ENCODE measurements around the gene CHMP4A. TPM values are rescaled to one million over a fixed set of nuclear protein-coding genes. Genes with fewer than 3 reads are reported as not detected.
A peak's percentile ranks its signal among the peaks of the same experiment; 100 is the strongest.
"Not testable (repeated sequence)": the region's sequence is repeated elsewhere in the genome, so short reads cannot be mapped to it uniquely, and the experiment has no call there.

CHMP4A gene
- total RNA-seq, 1 donor from 2014 or later, result 30.1 TPM

DNA sequence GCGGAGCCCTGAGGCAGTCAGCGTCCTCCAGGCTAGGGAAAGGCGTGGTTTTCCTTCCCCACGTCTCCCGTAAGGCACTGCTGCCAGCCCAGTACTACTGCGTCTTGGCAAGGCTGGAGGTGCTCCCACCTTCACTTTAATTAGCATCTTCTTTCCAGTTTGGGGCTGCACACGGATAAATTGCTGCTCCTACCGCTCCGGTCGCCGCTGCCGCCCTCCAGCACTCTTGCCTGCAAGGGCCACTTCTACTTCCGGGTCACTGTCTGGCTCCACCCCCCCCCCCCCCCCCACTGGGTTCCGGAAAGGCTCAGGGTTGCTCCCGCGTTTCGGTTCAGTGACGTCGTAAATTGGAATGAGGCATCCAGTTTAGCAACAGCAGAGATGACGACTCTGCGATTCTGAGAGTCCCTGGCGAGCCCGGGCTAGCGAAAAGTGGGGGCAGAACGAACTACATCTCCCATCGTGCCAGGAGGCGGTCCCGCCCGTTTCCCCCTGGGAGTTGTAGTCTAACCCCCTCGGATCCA, 18.9 kb upstream of the CHMP4A start, which contains the start of gene NEDD8:
Gene NEDD8 (minus strand): TSS at position 247 of the 524 bp plus-strand sequence. CDS start 100 bp downstream, at position 147.
- ATAC-seq, result peak; percentile 90
- intact Hi-C loops (cut with micrococcal nuclease), result no loop called here

DNA sequence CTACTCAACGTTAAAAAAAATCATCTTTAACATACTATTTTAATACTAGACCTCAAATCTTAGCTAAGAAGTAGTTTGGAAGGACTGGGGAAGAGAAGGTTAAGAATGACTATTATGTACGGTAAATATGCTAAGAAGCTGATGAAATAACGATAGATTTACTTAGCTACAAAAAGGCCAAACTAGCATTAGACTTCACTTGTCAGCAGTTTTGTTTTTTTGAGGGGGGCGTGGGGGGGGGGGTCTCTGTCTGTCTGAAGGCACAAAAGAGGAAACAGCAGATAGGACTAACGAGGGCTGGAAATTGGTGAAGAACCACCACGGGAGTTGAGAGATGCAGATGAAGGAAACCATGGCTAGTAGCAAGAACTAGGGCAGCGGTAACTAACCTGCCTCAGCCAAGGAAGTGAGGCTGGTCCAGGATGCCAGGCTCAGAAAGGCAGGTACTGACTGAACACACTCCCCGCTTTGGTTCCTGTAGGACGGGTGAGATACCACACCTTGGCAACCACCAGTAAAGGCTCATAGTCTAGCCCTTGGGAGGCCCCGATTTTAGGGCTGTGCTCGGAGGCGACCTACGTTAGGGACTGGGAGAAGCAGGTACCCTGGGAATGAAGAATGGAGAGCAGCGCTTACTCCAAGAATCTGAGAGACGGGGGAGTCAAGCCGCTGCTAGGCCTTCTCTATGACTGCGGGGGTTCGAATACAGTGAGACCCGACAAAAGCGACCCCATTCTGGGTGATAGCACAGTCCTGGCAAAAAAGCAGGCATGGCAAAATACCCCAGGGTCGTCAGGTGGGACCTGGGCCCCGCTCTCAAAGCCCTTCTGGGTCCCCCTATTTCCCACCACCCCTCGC, 18.2 kb upstream of the CHMP4A start:
- ATAC-seq (no peak), DNase-seq (no peak)
- intact Hi-C loops (cut with micrococcal nuclease), result no loop called here

More for the DNA sequence above, 18.9 kb upstream of the CHMP4A start, which contains the start of gene NEDD8:
- DNase-seq, result peak; percentile 94

DNA sequence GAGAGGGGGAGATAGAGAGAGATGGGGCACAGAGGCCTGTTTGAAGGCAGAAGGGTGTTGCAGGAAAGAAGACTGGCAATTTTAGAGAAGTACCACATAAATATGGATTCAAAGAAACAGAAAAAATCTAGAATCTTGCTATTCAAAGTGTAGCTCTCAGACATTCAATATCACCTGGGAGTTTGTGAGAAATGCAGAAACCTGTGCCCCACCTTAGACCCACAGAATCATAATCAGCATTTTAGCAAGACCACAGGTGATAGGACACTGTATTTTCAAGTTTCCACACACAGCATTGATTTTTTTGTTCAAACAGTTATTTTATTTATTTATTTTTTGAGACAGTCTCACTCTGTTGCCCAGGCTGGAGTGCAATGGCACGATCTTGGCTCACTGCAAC, 15.6 kb upstream of the CHMP4A start:
- ATAC-seq (no peak), DNase-seq (no peak)
- intact Hi-C loops (cut with micrococcal nuclease), result no loop called here

DNA sequence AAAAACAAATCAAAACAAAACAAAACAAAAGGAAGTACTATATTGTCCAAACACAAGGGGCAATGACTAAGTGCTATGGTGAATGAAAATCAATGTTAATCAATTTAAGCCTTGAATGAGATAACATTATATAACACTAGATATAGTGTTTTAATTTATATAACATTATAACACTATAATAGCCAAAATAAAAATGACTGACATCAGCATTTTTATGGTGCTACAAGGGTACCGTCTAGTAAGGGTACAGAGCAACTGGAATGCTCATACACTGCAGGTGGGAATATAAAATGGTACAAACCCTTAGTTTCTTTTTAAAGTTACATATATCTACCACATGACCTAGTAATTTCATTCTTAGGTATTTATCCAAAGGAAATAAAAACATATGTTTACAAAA, 13.2 kb upstream of the CHMP4A start:
- intact Hi-C loops (cut with micrococcal nuclease), result no loop called here
- DNase-seq (no peak), ATAC-seq (no peak)

DNA sequence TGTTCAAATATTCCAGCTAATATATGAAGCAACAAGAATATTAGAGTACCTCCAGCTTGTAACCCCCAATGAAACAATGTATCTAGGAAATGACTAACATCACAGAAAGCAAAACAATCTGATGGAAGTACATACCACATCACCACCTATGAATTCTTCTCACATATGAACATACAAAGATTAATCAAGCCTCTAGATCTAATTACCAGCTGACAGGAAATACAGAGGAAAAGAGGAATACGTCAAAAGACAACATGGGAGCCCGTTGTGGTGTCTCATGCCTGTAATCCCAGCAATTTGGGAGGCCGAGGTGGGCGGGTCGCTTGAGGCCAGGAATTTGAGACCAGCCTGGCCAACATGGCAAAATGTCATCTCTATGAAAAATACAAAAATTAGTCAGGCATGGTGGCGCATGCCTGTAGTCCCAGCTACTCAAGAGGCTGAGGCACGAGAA, 11.4 kb upstream of the CHMP4A start:
- DNase-seq (no peak), ATAC-seq (no peak)
- intact Hi-C loops (cut with micrococcal nuclease), result no loop called here

DNA sequence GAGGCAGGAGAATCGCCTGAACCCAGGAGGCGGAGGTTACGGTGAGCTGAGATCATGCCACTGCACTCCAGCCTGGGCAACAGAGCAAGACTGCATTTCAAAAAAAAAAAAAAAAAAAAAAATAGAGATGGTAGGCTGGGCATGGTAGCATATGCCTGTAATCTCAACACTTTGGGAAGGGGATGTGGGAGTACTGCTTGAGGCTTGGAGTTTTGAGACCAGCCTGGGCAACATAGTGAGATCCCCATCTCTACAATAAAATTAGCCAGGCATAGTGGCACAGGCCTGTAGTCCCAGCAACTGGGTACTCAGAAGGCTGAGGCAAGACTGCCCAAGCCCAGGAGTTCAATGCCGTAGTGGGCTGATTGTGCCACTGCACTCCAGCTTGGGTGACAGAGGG, 9.7 kb upstream of the CHMP4A start:
- intact Hi-C loops (cut with micrococcal nuclease); ATAC-seq; DNase-seq: not testable (repeated sequence)

DNA sequence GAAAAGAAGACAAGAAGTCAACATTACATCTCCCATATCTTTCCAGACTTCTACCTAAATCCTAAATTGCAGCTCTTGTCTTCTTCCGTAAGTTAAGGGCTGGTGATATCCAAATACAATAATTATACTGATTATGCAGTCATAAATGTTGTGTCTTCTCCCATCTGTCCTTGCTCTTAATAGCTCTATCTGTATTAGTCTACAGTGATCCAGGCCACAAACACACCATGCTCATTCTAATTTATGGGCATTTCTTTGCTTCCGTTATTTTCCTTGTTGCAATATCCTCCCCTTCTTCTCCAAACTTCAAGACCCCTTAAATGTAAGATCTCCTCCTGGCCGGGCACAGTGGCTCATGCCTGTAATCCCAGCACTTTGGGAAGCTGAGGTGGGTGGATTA, 6.2 kb upstream of the CHMP4A start:
- DNase-seq, result no peak
- no peak for ATAC-seq
- intact Hi-C loops (cut with micrococcal nuclease), result no loop called here

DNA sequence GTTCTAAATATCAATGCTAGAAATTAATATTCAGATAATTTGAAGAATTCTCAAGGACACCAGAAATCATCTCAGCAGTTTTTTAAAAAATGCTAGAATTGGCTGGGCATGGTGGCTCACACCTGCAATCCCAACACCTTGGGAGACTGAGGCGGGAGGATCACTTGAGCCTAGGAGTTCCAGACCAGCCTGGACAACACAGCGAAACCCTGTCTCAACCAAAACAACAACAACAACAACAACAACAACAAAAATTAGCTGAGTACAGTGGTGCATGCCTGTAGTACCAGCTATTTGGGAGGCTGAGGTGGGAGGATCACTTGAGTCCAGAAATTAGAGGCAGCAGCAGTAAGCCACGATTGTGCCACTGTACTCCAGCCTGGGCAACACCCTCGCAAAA, 5.8 kb upstream of the CHMP4A start:
- ATAC-seq, result no peak
- DNase-seq, result no peak
- intact Hi-C loops (cut with micrococcal nuclease), result no loop called here

DNA sequence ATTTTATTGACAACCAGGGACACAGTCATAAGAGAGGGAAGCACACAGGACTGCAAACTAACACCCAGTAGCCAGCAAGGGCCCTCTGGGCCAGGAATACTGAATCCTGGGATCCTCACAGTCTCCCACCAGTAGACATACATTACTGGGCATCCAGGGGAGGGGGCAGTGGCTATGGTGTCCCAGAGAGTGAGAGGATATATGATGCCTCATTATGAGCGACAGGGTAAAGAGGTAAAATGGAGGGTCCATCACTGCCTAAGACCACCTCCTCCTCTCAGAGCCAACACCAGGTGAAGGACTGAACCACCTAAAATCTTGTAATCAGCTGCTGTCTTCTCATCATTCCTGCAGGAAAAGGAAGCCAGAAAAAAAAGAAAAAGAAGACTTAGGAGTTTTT, 3.6 kb upstream of the CHMP4A start:
- not testable (repeated sequence) for ATAC-seq

DNA sequence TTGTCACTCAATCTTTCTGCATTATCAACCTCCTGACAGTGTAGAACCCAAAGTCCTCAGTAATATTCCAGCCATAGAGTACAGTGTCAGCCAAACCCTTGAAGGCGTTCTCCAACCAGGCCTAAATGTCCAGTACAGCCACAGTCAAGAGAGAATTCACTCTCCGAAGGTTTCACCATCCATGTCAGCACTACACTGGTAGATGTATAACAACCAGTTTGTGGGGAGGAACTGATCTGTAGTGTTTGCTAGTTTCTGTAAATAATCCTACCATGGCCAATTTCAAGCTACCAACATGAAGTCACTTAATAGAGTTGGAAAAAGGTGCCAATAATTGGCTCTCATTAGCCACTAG, 3.0 kb upstream of the CHMP4A start:
- intact Hi-C loops (cut with micrococcal nuclease), result no loop called here
- no peak for DNase-seq
- no peak for ATAC-seq

More for the DNA sequence above, 3.6 kb upstream of the CHMP4A start:
- intact Hi-C loops (cut with micrococcal nuclease); DNase-seq: not testable (repeated sequence)

DNA sequence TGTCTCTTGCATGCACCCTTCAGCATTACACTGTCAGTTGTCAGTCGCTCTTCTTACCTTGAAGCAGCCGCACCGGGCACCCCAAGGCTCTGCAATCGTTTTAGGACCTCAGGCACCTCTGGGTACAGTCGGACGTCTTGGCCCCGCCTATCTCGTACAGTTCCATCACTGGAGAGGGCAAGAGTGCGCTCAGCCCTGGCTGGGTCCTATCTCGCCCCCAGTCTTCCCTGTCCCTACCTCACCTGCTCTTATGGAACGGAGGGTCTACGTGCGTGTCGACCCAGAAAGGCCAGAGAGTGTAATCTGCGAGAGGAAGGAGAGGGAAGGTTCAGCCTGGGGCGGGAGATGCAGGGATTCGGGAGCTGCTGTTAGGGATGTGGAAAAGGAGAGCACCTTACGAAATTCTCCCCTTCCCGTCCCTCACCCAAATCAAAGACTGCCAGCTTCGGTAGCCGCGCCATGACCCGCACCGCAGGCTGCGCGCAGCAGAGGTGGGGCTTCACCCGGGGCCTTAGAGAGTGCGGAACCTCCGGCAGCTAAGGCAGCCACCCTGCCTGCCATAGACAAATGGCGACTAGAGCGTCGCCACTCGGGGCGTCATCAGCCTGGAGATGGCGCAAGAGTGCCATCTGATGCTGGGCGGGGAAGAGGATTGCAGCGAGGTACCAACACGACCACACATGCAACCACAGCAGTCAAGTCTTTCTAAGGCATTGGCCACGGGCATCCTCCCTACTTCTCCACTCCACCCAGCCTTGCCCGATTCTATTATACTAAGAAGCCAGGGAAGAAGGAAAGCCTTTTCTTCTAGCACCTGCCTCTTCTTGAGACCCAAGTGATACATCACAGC, 2.4 kb upstream of the CHMP4A start, which contains the start of gene MDP1:
Gene MDP1 (minus strand): TSS at position 572 of the 850 bp plus-strand sequence. CDS start 111 bp downstream, at position 461.
- intact Hi-C loops (cut with micrococcal nuclease), result no loop called here
- DNase-seq (peak; percentile 91), ATAC-seq (peak; percentile 80)

DNA sequence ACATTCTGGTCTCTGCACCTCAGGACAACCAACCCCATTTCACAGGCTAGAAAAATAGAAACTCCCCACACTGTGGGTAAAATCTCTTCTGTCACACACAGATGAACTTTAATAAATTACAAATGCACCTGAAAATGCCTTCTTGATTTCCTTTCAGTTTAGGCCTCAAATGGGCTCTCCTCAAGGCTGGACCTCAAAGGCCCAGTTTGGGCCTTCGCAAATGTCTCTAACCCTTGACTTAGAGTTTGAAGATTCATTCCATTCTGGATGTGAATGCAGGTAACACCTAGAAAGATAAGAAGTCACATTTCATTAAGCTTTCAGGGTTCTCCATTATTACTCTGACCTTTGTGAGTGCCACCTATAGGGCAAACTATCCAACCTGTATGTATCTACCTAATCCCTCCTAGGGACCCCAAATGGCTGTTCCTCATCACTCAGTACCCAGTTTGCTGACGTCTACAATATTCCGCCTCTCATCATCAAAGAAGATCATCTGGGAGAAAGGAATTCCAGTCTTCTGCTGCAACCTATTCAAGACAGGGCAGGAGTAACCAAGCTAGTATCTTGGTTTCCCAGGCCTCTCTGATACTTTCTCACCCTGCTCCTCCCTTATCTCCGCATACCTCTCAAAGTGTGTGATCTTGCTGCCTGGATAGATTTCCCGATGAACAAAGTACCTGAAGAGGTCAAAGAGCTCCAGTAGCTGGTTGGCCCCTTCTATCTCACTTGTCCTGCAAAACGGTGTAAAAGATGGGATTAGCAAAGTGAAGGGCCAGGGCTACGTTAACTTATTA, 776 bp upstream of the CHMP4A start:
- no peak for ATAC-seq
- no peak for DNase-seq
- intact Hi-C loops (cut with micrococcal nuclease), result no loop called here

DNA sequence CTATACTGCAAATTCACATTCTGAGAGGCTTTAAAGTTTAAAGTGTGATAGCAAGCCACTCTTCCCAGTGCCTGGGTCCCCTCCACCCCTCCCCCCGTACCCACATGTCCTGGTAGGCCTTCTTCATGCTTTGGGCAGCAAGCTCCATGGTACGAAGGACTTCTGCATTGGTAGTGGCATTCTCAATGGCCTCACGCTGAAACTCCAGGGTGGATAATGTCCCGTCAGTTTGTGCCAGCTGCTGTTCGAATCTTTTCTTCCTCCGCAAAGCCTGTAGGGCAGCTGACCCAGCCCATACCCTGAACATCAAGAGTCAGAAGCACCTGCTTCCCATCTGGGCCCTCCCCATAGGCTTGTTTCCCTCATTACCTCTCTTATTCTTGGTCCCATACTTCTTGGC, 2.0 kb downstream of the CHMP4A start:
- DNase-seq (no peak), ATAC-seq (no peak)
- intact Hi-C loops (cut with micrococcal nuclease), result no loop called here

DNA sequence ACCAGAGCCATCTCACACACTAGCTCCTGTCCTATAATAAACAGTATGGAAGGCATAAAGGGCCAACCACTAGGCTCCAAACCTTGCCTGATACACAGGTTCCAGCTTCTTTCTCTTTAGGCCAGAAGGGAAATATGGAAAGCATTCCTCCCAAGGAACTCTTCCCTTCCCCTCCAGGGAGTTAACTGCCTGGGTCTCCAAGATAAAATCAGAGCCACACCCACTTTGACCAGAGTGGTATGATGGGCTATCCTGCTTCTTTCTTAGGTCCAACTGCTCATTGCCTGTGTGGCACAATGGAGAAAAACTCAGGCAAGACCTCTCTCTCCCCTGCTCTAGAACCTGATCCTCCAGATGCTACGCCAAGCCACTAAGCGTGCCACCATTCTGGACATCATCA, 5.7 kb downstream of the CHMP4A start:
- intact Hi-C loops (cut with micrococcal nuclease), result no loop called here
- ATAC-seq (no peak), DNase-seq (no peak)

DNA sequence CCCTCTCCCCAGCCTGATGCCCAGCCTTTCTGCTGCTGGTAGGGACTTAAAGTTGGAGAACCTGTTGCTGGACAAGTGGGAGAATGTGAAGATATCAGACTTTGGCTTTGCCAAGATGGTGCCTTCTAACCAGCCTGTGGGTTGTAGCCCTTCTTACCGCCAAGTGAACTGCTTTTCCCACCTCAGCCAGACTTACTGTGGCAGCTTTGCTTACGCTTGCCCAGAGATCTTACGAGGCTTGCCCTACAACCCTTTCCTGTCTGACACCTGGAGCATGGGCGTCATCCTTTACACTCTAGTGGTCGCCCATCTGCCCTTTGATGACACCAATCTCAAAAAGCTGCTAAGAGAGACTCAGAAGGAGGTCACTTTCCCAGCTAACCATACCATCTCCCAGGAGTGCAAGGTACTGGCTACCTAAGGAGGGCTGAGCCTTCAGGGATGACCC, 6.2 kb downstream of the CHMP4A start:
- ATAC-seq, result no peak
- intact Hi-C loops (cut with micrococcal nuclease), result no loop called here

DNA sequence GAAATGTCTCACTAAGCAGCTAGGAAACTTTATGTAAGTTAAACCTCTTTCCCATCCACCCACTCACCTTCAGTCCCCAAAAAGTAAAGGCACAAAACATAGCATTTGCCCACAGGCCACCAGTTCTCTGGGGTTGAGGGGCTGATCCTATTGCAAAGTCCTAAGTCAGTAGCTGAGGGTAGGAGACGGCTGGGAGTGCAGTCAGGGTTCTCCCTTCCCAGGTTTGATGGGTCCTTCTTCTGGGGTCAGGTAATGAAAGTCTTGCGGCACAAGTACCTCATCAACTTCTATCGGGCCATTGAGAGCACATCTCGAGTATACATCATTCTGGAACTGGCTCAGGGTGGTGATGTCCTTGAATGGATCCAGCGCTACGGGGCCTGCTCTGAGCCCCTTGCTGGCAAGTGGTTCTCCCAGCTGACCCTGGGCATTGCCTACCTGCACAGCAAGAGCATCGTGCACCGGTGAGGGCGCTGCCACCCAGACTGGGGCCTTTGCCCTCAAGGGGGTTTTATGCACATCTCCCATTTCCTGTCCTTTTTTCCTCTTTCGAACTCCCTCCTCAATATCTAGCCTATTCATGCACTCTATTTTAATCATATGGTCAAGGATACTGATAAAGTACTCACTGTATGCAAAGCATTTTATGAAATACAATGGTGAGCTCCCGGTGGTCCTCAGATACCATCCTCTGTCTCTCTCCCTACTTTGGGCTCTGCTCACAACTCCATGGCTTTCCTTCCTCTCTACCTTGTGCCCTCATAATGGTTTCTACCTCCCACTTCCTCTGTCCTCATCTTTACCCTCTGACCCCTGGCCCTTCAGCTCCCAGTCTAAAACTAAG, 6.8 kb downstream of the CHMP4A start:
- intact Hi-C loops (cut with micrococcal nuclease), result no loop called here
- ATAC-seq, result no peak
- no peak for DNase-seq

More for the DNA sequence above, 6.2 kb downstream of the CHMP4A start:
- DNase-seq, result no peak

DNA sequence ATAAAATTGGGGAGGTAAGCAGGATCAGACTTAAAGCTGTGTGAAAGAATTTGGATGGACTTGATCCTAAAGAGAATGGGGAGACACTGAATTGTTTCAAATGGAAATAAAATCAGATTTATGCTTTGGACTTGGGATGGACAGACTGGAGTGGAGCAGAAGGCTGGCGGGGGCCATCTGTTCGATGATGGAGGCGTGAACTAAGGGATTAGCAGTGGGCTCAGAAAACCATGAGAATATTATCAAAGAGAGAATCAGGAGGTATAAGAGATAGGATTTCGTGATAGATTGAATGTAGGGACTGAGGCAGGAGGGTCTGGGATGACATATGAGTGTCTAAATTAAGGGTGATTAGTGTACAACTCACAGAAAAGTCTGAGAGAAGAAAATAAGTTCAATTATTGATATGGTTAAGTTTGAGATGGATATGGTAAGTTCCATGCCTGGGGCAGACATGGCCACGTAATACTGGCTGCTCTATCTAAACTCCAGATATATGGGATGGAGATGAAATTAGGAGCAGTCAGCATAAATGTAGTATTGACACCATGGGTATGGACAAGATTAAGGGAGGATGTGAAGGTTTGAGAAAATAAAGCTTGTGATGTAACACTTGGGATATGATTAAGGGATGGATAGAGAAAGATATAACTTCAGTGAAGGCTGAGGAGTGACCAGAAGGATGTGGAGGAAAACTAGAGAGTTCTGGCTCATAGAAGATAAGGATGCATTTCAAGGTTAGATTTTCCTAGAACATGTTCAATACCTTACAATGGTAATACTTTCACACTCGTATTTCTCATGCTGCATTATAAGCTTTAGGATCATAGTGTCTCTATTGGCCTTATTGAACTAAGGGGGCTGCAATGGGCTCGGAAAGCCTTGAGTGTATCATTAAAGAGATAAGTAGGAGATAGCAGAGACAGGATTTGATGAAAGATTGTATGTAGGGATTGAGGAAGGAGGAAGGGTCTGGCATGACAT, 8.8 kb downstream of the CHMP4A start:
- no peak for ATAC-seq
- intact Hi-C loops (cut with micrococcal nuclease), result no loop called here
- DNase-seq, result no peak
